Endothelial cell of hepatic sinusoid (primary cell): Measurements from ENCODE around the gene NOVA2.

Experiments
- in situ Hi-C: cut with HindIII; loops from 2 replicates; pipeline ENCODE4 v1.10.0; 2017; ENCODE audit warnings: low sequenced_read_pairs

The NOVA2 gene

GRCh38 chr19:45968626-45969025, 5.0 kb downstream of the NOVA2 start:
- in situ Hi-C loops = no loop called here

GRCh38 chr19:45967246-45967645, 6.4 kb downstream of the NOVA2 start:
- in situ Hi-C loops = no loop called here

GRCh38 chr19:45962021-45962420, 11.6 kb downstream of the NOVA2 start:
- in situ Hi-C loops = no loop called here

GRCh38 chr19:45960595-45961235, 12.9 kb downstream of the NOVA2 start:
- in situ Hi-C loops = no loop called here

- in situ Hi-C loops = loop anchor here (5.0 kb wide), 2 partner anchors 38 to 52 kb away; partner anchors contain the start of gene CCDC61
Observed at GRCh38 chr19:45959517-45960025, 14.1 kb downstream of the NOVA2 start.

- in situ Hi-C loops = loop anchor here (5.0 kb wide), 2 partner anchors 38 to 52 kb away; partner anchors contain the start of gene CCDC61
Observed at GRCh38 chr19:45958769-45959516, 14.7 kb downstream of the NOVA2 start.

- in situ Hi-C loops = loop anchor here (5.0 kb wide), 2 partner anchors 39 to 51 kb away; partner anchors contain the start of gene CCDC61
Observed at GRCh38 chr19:45958320-45958719, 15.3 kb downstream of the NOVA2 start.

GRCh38 chr19:45955905-45956608, 17.6 kb downstream of the NOVA2 start:
- in situ Hi-C loops = loop anchor here (5.0 kb wide), 2 partner anchors 41 to 49 kb away; partner anchors contain the start of gene CCDC61

GRCh38 chr19:45954156-45954555, 19.5 kb downstream of the NOVA2 start:
- in situ Hi-C loops = no loop called here

- in situ Hi-C loops = no loop called here
Observed at GRCh38 chr19:45953676-45954075, 20.0 kb downstream of the NOVA2 start.

GRCh38 chr19:45952686-45953505, 20.8 kb downstream of the NOVA2 start:
- in situ Hi-C loops = no loop called here

GRCh38 chr19:45952341-45952685, 21.4 kb downstream of the NOVA2 start:
- in situ Hi-C loops = no loop called here

GRCh38 chr19:45947926-45948325, 25.7 kb downstream of the NOVA2 start:
- in situ Hi-C loops = no loop called here

GRCh38 chr19:45940515-45940805, 33.2 kb downstream of the NOVA2 start:
- in situ Hi-C loops = no loop called here

- in situ Hi-C loops = no loop called here
Observed at GRCh38 chr19:45939792-45940514, 33.7 kb downstream of the NOVA2 start.

- in situ Hi-C loops = no loop called here
Observed at GRCh38 chr19:45938733-45939319, 34.8 kb downstream of the NOVA2 start.

GRCh38 chr19:45935267-45935666, 38.4 kb downstream of the NOVA2 start:
- in situ Hi-C loops = no loop called here

- in situ Hi-C loops = no loop called here
Observed at GRCh38 chr19:45934551-45935230, 39.0 kb downstream of the NOVA2 start.

- in situ Hi-C loops = no loop called here
Observed at GRCh38 chr19:45933759-45934158, 39.9 kb downstream of the NOVA2 start.
